HCEC 1CT (cell line): ENCODE data around the gene ATXN7L1.
A peak's percentile ranks its signal among the peaks of the same experiment; 100 is the strongest.
"Not testable (repeated sequence)": the region's sequence is repeated elsewhere in the genome, so short reads cannot be mapped to it uniquely, and the experiment has no call there.

Experiments used
- DNase-seq: peaks from one replicate; pipeline ENCODE4 v3.0.0-alpha.2; 2017

Gene ATXN7L1

DNA sequence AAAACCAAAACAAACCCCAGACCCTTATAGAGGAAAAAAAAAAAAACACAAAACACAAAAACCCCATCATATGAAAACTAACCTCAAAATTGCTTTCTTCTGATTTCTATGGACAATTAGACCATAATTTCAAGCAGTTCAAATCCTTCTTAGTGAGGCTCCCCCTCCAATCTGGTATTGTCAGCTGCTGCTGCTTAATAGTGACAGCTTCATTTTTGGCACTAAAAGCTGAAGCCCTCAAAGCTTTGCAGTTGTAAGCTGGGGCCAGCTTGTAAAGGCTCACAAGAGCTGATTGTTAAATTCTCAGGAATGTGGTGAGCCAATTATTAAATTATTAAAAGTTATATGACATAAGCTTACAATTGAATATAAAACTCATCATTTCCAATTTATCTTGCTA lies 21.9 kb downstream of the ATXN7L1 start:
- DNase-seq: no peak

DNA sequence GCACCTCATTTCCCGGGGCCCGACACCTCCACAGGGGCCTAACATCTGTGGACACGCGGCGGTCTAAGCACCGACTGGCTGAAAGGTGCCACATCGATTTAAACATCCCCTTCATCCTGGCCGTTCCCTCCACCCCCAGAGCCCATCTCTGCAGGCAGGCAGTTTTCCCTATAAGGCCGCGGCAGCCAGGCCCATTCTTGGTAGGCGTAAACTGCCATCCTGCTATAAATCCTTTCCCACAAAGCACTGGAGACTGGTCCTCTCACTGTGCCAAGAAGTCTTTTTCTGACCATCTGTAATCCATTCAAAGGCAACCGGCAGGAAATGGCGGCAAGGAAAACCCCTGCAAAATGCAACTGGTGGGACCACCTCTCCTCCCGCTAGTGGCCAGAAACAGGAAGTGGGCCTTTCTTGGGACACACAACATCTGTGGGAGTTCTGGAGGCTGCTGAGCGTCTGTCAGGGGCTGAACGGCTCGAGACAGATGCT lies 22.4 kb downstream of the ATXN7L1 start:
- no peak for DNase-seq

DNA sequence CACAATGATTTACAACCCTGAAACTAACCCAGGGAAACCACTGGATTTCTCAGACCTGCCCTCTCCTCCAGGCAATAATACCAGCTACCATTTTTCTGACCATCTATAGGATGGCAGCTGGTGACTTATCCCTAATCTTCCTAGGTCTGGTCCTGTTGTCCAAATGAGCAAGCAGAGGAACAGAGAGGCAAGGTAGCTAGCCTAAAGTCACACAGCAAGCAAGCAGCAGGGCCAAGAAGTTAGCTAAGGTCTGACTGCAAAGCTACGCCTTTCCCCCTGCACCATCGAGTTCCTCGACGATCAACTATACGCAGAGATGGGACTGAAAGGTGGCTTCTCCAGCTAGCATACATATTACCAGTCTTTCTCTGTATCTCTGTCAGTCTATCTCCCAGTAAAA lies 25.3 kb downstream of the ATXN7L1 start:
- no peak for DNase-seq

DNA sequence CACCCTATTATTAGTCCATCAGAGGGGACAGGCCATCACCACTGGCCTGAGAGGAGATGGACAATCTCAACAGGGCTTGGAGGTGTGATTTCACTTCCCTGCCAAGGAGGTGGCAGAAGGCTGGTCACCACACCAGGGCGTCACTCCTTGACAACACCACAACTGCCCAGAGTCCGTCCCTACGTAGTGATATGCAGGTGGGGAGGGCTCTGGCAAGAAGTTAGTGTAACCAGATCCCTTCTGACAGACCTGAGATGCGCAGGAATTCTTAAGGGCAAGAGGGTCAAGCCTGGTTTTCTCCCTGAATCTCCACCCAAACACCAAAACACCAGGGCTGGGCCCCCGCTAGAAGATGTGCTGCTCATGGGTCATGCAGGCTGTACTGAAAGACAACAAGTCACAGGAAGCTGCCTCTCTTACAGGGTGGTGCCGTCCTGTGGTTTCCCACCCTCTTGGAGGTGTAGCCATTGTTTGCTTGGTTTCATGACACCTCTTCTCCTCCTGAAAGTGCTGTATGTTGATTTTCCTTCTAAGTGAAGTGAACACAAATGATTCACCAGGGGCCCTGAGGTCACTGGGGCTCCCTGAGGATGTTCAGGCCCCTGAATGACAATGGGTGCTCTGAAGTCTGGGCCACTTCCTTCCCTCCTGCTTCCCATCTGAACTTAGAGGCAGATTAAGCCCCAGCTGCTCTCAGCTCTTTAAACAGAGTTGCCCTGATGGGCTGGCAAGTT lies 27.1 kb downstream of the ATXN7L1 start:
- peak; percentile 9 for DNase-seq

DNA sequence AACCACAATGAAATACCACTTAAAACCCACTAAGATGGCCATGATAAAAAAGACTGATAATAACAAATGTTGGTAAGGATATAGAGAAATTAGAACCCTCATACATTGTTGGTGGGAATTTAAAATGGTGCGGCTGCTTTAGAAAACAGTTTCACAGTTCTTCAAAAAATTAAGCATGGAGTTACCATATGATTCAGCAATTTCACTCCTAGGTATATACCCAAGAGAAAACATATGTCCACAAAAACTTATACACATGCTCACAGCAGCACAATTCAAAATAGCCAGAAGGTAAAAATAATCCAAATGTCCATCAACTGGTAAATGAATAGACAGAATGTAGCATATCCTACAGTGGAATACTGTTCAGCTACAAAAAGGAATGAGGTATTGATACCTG lies 30.0 kb downstream of the ATXN7L1 start:
- DNase-seq: no peak

DNA sequence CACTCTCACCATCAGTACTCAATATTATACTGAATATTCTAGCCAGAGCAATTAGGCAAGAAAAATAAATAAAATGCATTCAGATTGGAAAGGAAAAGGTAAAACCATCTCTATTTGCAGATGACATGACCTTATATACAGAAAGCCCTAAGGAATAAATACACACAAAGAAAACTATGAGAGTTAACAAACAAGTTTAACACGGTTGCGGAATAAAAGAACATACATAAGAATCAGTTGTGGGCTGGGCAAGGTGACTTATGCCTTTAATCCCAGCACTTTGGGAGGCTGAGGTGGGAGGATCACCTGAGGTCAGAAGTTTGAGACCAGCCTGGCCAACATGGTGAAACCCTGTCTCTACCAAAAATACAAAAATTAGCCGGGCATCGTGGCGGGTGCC lies 31.7 kb downstream of the ATXN7L1 start:
- DNase-seq: not testable (repeated sequence)

DNA sequence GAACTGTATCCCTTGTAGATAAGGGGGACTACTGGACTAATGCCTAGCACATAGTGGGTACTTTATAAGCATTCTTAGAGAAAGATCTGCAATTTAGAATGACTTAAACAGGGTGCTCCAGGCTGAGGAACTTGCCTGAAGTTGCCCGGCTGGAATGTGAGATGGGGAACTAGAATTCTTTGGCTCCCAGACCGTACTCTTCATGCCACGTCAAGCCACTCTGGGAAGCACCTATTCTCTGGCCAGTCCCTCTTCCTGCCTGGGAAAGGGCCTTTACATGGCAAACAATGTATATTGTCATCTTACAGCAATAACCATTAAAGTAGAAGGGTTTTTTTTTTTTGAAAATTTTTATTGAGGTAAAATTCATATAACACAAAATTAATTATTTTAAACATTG lies 34.5 kb downstream of the ATXN7L1 start:
- no peak for DNase-seq

DNA sequence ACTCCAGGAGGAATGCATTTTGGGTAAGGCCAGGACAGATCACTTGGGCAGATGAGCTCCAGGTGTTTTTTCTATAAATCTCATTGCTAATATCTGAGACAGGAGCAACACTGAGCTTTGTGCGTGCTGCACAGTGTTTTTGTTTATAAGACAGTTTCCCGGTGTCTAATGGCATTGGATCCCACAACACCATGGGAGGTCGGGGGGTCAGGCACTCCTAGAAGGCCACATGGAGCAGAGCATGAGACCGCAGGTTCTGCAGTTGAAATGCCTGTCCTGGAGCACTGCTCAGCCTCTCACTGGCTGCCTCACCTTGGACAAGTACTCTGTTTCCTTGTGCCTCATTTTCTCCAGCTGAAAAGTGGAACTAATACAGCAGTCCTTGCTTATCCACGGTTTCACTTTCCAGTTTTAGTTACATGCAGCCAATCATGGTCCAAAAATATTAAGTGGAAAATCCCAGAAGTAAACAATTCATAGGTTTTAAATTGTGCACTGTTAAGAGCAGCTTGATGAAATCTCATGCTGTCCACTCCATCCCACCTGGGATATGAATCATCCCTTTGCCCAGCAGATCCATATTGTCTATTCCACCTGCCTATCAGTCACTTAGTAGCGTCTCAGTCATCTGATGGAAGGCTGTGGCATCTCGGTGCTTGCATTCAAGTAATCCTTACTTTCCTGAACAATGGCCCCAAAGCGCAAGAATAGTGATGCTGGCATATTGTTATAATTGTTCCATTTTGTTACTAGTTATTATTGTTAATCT lies 35.2 kb downstream of the ATXN7L1 start:
- DNase-seq: peak; percentile 55

DNA sequence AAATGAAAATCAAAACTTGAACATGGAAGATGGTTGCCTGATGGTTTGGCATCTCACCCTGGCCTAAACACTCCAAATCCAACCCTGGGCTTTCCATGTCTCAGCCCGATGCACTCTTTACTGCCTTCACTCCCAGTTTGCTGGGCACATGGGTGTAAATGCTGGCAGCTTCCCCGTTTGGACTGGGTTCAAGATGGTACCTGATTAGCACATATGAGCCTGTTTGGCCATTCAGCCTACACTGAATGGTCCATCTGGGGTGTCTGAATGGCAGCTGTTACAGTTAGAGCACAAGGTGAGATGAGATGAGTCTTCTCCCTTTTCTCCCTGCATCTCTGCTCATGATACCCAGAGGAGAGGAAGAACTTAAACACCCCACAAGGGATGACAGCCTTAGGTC lies 37.1 kb downstream of the ATXN7L1 start:
- DNase-seq: no peak

DNA sequence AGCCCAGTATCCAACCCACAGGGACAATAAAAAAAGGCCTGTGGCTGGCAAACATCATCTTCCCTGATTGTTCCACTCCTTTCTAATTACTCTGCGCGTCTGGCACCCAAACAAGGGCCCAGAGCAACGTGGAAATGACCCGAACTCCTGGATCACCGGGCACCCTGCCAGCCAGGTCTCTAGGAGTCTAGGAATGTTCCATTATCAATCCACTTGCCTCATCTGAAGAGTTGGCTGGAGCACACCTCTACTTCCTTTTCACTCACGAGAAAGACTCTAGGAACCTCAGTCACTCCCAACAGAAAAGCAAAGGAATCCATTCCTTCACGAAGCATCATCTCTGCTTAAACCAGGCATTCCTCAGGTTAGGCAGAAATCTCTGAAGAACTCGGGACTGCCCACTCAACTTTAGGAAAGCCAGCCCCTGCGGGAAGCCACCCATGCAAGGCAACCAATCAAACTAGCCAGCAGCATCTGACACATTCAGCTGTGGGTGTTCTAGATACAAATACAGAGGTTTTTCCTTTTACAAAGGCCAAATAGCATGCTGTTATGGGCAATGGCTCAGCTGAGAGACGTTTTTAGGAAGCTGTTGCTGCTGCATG lies 37.7 kb downstream of the ATXN7L1 start:
- DNase-seq: no peak

DNA sequence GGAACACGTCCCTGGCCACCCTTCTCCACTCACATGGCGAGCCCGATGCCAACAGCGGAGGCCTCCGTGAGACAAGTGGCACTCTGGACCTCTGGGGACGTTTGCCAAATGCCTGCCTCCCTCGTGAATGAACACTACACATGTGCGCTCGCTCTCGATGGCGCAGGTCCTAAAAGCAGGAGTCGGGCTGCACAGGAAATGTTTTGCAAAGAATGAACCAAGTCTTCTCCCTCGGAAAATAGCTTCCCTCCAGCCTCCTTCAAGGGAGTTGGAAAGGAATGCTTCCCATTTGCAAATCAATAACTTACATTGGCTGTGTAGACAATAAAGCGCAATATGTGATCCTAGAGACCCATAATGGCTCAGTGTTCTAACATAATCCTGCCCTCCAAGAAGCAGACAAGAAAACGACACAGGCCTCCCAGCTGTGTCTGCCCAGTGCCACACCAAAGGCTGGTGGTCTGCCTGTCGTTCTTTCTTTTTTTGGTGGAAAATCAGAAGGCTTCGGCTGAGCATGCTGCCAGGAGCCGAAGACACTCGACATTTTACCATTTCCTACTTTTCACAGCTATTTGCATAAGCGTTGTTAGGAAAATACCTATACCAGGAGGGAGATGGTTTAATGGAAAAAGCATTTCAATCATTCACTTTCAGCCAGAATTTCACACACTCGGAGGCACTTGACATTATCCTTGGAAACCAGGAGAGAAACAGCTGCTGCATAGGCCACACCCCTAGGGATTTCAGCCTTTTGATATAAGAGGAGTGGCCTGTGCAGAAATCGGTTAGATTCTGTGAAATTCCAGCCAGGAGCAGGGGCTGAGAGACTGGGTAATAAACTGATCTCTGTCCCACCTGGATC lies 38.4 kb downstream of the ATXN7L1 start:
- DNase-seq: no peak

DNA sequence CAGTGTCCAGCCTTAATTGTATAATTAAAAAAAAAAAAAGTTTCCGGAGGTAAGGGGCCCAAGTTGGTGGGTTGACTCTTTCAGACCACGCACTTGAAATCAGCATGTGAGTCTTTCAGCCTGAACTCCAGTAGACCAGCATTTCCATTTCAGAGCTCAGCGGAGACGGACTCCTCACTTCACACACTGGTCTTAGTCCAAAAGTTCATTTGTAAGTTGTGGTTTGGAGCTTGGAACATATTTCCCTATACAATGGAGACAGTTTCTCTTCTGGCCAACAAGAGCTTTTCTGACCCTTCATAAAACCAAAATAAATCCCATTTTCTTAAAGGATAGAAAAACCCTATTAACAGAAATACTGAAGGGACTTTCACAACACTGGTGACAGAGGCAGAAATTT lies 41.0 kb downstream of the ATXN7L1 start:
- no peak for DNase-seq

DNA sequence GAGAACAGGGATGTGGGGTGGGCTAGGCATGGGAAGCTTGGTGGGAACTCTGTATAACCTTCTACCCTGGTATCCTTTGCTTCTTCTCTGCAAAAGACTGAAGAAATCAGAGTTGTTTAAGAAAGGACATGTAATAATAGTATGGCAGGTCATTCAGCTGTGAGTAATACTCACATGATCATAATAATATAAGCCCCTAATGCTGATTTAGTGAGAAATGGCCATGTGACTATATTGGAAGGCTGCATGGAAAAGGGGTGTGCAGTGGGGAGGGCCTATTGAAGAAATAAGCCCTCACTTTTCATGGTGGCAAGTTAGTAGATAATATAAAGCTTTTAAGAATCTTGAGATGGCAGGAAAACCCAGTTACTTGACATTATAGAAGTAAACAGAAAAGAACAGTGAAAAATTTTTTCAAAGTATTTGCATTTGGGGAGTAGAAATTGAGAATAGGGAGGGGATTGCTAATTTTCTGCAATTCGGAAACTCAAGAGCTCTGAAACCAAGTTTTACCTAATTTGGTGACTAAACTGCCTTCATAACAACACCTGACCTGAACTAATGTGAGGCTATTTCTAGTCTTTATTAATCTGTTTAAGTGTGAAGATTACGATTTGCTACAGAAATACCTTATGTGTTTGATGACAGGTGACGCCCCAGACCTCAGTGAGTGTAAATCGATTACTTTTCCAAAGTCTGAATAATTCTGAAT lies 44.4 kb downstream of the ATXN7L1 start:
- peak; percentile 61 for DNase-seq

DNA sequence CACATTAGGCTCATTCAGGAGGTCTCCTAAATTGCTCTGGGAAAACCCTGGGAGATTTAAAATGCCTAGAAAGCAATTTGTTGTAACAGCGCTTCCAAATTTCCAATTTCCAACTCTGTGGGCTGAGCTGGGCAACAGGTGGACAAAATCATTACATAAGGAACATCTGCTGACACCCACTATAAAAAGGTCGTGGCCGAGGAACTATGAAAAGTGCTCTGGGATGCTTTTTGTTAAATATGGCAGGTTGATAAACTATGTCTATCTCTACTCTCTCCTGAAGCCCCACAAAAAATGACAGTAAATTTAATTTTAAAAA lies 45.1 kb downstream of the ATXN7L1 start:
- DNase-seq: no peak

DNA sequence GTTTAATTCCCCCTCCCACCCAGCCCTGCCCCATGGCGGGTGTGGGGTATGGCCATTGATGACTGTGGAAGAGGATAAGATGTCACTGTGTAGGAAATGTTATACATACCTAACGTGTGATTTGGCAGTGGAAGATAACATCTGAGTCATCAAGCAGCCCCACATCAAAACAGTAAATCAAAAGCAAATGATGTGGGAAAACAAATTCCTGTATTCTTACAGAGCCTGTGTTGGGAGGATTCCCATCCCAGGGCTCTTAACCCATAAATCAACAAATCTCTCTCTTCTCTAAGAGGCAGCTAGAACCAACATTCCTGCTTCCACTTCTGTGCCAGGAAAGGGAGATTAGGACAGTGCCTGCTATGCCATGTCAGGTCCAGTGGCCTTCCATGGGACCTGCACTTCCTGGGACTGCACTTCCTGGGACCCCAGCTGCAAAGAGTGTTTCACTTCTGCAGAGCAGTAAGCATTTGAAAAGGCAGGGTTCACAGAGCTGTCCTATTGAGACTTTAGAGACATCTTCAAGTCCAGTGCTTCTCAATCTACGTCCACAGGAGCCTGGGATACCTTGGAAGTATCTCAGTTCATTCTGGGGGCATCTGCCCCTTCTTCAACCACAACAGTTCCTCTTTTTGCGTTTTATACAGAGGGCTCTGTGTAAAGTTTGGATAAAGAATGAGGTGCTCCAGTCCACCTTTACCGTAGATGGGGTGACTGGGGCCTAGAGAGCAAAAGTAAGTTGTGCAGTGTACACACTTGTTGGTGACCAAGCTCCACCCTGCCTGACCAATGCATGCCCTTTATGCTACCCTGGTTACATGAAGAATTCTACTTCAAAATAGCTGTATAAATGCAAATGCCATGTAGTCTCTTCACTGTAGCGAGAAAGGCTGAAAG lies 45.7 kb downstream of the ATXN7L1 start:
- peak; percentile 98 for DNase-seq

DNA sequence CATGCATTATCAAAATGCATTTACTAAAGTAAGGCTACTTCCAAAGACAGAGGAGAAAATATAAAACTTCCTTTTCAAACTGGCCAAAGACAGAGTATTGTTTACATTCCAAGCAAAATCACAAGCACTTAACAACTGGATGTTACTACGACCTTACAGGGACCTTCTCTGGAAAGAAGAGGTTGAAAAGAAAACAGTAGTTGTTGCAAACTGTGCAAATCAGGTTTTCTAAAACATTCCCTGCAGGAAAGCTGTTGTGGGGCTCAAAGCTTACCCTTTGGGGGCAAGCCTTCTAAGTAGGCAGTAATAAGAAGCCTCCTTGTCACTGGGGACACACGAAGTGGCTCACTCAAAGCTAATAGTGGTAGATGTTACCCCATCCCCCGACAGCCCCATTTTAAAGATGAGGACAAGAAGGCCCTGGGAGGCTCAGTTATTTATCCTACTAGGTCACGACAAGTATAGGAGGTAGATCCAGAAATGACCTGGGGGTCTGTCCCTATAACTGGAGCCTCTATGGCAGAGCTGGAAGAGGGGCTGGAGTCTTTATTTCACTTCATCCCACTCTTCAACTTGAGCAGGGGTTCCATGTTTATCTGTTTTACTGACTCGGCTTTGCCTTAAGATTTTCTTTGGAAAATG lies 46.6 kb downstream of the ATXN7L1 start:
- DNase-seq: peak; percentile 44

DNA sequence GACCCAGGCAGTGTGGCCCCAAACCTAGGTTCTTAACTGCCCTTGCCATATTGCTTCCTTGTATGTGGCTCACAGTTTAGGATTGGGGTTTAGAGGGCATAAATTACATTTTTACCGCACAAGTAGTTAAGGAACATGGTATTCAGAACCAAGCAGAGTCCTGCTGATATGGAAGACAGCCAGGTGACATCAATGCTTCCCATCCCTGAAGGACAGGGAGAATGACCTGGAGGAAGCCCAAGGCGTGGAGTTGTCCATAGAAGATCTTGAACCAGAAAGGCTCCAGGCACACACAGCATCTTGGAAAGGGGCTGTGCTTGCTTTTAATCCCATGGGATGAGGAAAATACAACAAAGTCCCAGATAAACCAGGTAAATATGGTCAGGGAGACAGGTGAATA lies 48.3 kb downstream of the ATXN7L1 start:
- no peak for DNase-seq

DNA sequence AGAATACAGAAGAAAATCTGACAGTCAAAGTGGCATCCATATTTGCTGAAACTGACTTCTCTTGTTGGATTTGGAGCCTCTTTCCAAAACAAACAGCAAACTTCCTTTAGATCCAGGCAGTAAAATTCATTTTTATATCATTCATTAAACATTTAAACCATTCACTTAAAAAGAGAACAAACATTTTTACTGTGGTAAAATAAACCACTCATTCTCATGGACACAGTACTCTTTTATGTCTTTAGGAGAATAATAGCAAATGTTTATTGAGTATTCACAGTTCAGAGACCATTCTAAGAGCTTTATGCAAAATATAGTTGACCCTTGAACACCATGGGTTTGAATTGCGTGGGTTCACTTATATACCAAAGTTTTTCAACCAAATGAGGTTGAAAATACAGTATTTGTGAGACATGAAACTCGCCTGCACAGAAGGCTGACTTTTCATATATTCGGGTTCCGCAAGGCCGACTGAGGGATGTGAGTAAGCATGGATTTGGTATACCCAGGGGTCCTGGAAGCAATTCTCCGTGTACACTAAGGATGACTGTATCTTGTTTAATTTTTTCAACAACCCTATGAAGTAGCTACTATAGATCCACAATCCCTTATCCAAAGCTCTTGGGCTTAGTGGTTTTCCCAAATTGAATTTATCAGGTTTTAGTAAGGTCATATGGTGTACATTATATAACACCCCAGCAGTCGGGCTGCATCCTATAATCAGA lies 49.1 kb downstream of the ATXN7L1 start:
- no peak for DNase-seq

DNA sequence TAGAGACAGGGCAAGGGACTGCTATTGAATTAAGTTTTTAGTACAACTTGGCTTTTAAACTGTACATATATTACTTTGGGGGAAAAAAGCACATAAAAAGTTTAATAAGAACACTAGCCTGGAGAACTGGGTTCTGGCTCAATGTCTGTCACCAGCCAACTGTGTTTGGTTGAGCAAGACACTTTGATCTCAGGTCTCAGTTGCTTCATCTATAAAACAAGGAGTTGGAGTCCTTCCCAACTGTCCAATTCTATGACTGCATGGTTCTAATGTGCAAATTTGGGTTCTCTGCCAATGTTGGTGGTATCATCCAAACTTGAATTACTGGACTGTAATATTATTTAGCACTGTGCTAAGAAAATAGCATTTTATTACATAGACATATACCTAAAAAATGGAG lies 50.3 kb downstream of the ATXN7L1 start:
- peak; percentile 7 for DNase-seq

DNA sequence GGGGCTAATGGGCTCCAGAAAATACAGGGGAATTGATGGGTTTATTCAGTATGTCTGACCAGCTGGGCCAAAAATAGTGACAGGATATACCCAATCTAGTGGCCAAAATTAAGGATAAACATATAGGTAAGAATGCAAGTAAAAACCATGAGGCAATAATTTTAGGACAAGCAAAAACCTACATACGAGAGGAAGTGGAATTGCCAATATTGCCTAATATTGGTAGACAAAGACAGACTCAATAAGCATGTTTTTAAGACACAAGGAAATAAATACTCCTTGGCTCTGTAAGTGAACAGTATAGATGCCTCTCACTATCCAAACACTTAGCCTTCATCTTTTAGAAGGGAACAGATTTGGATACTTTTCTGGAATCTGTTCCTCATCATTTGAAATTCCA lies 51.0 kb downstream of the ATXN7L1 start:
- DNase-seq: no peak
